HCT116 (cell line): Measurements from ENCODE around the gene AQP4.

ENCODE experiments used
- CEBPB ChIP-seq: IDR thresholded peaks from 2 replicates; pipeline ENCODE4 v1.6.1; 2012; ENCODE audit warnings: low read depth
- EZH2 ChIP-seq: fragments of 200-600 bp; sonication (generic); IDR thresholded peaks from 2 replicates; pipeline ENCODE4 v1.6.1; 2017; ENCODE audit warnings: antibody characterized with exemption, mixed run types
- EZH2phosphoT487 ChIP-seq: fragments of 200-600 bp; IDR thresholded peaks from 2 replicates; pipeline ENCODE4 v1.6.1; 2018; ENCODE audit warnings: antibody characterized with exemption, borderline replicate concordance
- POLR2A ChIP-seq: IDR thresholded peaks from 2 replicates; pipeline ENCODE4 v1.7.0; 2011; ENCODE audit warnings: borderline replicate concordance; ENCODE audit not compliant: insufficient read depth, insufficient read length; ENCODE audit errors: extremely low read depth
- POLR2AphosphoS5 ChIP-seq: IDR thresholded peaks from 2 replicates; pipeline ENCODE4 v1.6.1; 2011; ENCODE audit warnings: mild to moderate bottlenecking, low read depth, low read length, moderate library complexity
- RAD21 ChIP-seq: IDR thresholded peaks from 2 replicates; pipeline ENCODE4 v1.6.1; 2012; ENCODE audit warnings: low read depth, mild to moderate bottlenecking
- ZNF274 ChIP-seq: fragments of 200-500 bp; sonication (Bioruptor generic); IDR thresholded peaks from 2 replicates; pipeline ENCODE4 v1.6.1; 2014; ENCODE audit warnings: mild to moderate bottlenecking, low read depth, low read length, inconsistent platforms
- TF ChIP-seq, protein P1 (sequence below), 3 experiments: fragments of 200-600 bp in 1 of 3; sonication (generic) in 1 of 3; IDR thresholded peaks in 2 of 3; conservative IDR thresholded peaks in 1 of 3; 2 replicates each; pipeline ENCODE4 v1.5.1; 2012 to 2017; ENCODE audit warnings: low read depth in 2 of 3, low read length in 2 of 3, antibody characterized with exemption in 1 of 3, borderline replicate concordance in 1 of 3, control low read depth in 1 of 3, mild to moderate bottlenecking in 1 of 3, mixed read lengths in 1 of 3, mixed run types in 1 of 3, moderate library complexity in 1 of 3; ENCODE audit not compliant: insufficient read depth in 1 of 3
- TF ChIP-seq, protein P2 (sequence below): IDR thresholded peaks from 2 replicates; pipeline ENCODE4 v1.6.1; 2012
- TF ChIP-seq, protein P3 (sequence below): IDR thresholded peaks from 2 replicates; pipeline ENCODE4 v1.6.1; 2012; ENCODE audit warnings: low read depth

DNA sequence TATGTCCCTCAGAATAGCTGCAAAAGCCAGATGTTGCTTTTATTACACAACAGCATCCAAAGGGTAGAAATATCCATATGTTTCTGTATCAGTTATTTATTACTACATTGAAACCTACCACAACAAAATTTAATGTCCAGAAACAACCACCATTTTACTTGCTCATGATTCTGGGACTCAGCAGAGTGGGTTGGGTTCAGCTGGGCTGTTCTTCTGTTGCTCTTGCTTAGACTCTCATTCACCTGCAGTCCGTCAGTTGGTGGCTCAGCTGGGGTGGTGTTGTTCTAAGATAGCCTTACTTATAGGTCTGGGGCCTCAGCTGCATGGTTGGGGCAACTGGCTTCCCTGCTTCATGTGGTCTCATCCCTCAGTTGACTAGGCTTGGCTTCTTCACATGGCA, 21.7 kb downstream of the AQP4 start:
- TF ChIP-seq POLR2A (no peak), ZNF274 (no peak), EZH2 (no peak), POLR2AphosphoS5 (no peak), CEBPB (no peak), RAD21 (no peak), EZH2phosphoT487 (no peak)
- TF ChIP-seq, protein P1, sequence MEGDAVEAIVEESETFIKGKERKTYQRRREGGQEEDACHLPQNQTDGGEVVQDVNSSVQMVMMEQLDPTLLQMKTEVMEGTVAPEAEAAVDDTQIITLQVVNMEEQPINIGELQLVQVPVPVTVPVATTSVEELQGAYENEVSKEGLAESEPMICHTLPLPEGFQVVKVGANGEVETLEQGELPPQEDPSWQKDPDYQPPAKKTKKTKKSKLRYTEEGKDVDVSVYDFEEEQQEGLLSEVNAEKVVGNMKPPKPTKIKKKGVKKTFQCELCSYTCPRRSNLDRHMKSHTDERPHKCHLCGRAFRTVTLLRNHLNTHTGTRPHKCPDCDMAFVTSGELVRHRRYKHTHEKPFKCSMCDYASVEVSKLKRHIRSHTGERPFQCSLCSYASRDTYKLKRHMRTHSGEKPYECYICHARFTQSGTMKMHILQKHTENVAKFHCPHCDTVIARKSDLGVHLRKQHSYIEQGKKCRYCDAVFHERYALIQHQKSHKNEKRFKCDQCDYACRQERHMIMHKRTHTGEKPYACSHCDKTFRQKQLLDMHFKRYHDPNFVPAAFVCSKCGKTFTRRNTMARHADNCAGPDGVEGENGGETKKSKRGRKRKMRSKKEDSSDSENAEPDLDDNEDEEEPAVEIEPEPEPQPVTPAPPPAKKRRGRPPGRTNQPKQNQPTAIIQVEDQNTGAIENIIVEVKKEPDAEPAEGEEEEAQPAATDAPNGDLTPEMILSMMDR (IDR thresholded peaks at IDR 0.05 in 2 of 3, conservative IDR thresholded peaks at IDR 0.05 in 1 of 3; ENCODE audit: borderline replicate concordance in 1 of 3, insufficient read depth in 1 of 3, low read depth in 2 of 3, low read length in 2 of 3), result no peak
- TF ChIP-seq, protein P2, sequence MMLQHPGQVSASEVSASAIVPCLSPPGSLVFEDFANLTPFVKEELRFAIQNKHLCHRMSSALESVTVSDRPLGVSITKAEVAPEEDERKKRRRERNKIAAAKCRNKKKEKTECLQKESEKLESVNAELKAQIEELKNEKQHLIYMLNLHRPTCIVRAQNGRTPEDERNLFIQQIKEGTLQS, result no peak
- TF ChIP-seq, protein P3, sequence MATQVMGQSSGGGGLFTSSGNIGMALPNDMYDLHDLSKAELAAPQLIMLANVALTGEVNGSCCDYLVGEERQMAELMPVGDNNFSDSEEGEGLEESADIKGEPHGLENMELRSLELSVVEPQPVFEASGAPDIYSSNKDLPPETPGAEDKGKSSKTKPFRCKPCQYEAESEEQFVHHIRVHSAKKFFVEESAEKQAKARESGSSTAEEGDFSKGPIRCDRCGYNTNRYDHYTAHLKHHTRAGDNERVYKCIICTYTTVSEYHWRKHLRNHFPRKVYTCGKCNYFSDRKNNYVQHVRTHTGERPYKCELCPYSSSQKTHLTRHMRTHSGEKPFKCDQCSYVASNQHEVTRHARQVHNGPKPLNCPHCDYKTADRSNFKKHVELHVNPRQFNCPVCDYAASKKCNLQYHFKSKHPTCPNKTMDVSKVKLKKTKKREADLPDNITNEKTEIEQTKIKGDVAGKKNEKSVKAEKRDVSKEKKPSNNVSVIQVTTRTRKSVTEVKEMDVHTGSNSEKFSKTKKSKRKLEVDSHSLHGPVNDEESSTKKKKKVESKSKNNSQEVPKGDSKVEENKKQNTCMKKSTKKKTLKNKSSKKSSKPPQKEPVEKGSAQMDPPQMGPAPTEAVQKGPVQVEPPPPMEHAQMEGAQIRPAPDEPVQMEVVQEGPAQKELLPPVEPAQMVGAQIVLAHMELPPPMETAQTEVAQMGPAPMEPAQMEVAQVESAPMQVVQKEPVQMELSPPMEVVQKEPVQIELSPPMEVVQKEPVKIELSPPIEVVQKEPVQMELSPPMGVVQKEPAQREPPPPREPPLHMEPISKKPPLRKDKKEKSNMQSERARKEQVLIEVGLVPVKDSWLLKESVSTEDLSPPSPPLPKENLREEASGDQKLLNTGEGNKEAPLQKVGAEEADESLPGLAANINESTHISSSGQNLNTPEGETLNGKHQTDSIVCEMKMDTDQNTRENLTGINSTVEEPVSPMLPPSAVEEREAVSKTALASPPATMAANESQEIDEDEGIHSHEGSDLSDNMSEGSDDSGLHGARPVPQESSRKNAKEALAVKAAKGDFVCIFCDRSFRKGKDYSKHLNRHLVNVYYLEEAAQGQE, result no peak
